Posterior vena cava (tissue), 2 donors: ENCODE results near the gene CIAO1. TPM values are rescaled to one million over a fixed set of nuclear protein-coding genes. Genes with fewer than 3 reads are reported as not detected.

Experiments used
- DNase-seq: peaks from one replicate; pipeline ENCODE4 v3.0.0-alpha.2; 2020; ENCODE audit warnings: low spot score
- intact Hi-C, 2 donors: fragments of 100-400 bp; cut with DNase I; formaldehyde crosslinking; loops; one replicate each; pipeline versions ENCODE4 v1.14.1 to v1.14.2; 2022 to 2023
- total RNA-seq, 2 donors: library from RNA; stranded (reverse); fragmentation: NEBNext Ultra II Directional; extraction: Animal tissue kit (Norgen Biotek cat#: 25700); gene quantifications; one replicate each; pipeline ENCODE4 v1.2.1, GENCODE V29; 2021
- donor health status: DM: yes; HTN: yes; CAD: no.
- donor health status: DM: yes; HTN: yes; CAD: no.

CIAO1 gene
- total RNA-seq, 2 donors from 2014 or later: 41.9 to 46.4 TPM

GRCh38 chr2:96315005-96315399 lies 49.0 kb downstream of the CIAO1 start:
- DNase-seq: no peak
- intact Hi-C loops: no loop called here

GRCh38 chr2:96315400-96316071 lies 49.5 kb downstream of the CIAO1 start:
- intact Hi-C loops: no loop called here
- DNase-seq: no peak

DNA sequence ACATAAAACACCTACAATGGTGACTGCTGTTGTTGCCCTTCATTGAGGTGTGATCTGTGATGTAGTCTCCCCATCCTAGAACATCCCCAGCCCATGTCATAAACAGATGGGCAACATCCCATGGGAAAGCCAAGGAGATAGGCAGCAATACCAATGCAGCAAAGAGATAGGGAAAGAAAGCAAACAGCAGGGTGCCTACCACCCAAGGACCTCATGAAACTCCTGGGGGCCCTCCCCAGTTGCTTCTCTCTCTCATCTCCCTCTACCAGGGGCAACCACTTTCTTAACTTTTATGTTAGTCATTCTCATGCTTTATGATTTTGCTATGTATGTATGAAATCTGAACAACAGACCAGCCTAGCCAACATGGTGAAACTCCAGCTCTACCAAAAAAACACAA lies 51.0 kb downstream of the CIAO1 start:
- intact Hi-C loops: no loop called here
- no peak for DNase-seq

GRCh38 chr2:96317584-96317997 lies 51.6 kb downstream of the CIAO1 start:
- intact Hi-C loops: no loop called here
- no peak for DNase-seq

- intact Hi-C loops: no loop called here
- DNase-seq: no peak
Measured at GRCh38 chr2:96318723-96319122, 52.7 kb downstream of the CIAO1 start.

- intact Hi-C loops: no loop called here
- DNase-seq: no peak
Measured at GRCh38 chr2:96319396-96319795, 53.4 kb downstream of the CIAO1 start.

DNA sequence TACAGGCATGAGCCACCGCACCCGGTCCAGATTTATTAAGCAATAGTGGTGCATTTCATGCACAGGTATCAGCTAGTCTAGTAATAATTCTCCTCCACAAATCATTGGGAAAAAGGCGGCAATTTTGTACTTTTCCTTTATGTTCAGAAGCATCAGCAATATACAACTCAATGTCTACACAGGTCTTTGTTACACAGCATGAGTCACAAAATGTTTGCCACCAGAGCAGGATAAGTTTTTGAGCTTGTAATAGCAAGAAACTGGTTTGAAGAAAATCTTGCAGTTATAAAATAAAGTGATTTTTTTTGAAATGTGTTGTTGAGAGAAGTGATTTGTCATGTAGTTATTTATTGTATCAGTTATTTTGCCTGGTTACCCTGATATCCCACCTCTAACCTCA lies 54.3 kb downstream of the CIAO1 start:
- no peak for DNase-seq
- intact Hi-C loops: no loop called here

- intact Hi-C loops: no loop called here
- DNase-seq: no peak
Measured at GRCh38 chr2:96320728-96321622, 55.0 kb downstream of the CIAO1 start.

Other genes with a start within 250 kb of the CIAO1 start
- 1 to 10 TPM; 6.0 to 10.0 TPM for gene GPAT2, start 231.3 kb upstream of the CIAO1 start, total RNA-seq
- 1 to 10 TPM; 4.1 to 7.1 TPM for gene ADRA2B, start 149.7 kb upstream of the CIAO1 start, total RNA-seq
- gene ASTL, start 127.7 kb upstream of the CIAO1 start, total RNA-seq: not detected
- 1 to 10 TPM; 3.5 to 3.8 TPM for gene DUSP2, start 120.8 kb upstream of the CIAO1 start, total RNA-seq
- gene STARD7, start 57.4 kb upstream of the CIAO1 start, total RNA-seq: 10 to 100 TPM; 68.0 to 71.4 TPM
- 10 to 100 TPM; 49.2 to 52.4 TPM for gene TMEM127, start 228 bp upstream of the CIAO1 start, total RNA-seq
- gene SNRNP200, start 39.3 kb downstream of the CIAO1 start, total RNA-seq: 10 to 100 TPM; 67.2 to 78.3 TPM
- 1 to 10 TPM in 1 of 2 donors, under 1 TPM in 1; 0.69 to 1.5 TPM for gene ITPRIPL1, start 59.1 kb downstream of the CIAO1 start, total RNA-seq
- under 1 TPM; 0.51 to 1.00 TPM for gene NCAPH, start 69.5 kb downstream of the CIAO1 start, total RNA-seq
- under 1 TPM in 1 of 2 donors, not detected in 1; 0.14 TPM for gene NEURL3, start 239.1 kb downstream of the CIAO1 start, total RNA-seq